ENCODE data around the gene SBK3.
"Not testable (repeated sequence)": the region's sequence is repeated elsewhere in the genome, so short reads cannot be mapped to it uniquely, and the experiment has no call there.

Gene SBK3

DNA sequence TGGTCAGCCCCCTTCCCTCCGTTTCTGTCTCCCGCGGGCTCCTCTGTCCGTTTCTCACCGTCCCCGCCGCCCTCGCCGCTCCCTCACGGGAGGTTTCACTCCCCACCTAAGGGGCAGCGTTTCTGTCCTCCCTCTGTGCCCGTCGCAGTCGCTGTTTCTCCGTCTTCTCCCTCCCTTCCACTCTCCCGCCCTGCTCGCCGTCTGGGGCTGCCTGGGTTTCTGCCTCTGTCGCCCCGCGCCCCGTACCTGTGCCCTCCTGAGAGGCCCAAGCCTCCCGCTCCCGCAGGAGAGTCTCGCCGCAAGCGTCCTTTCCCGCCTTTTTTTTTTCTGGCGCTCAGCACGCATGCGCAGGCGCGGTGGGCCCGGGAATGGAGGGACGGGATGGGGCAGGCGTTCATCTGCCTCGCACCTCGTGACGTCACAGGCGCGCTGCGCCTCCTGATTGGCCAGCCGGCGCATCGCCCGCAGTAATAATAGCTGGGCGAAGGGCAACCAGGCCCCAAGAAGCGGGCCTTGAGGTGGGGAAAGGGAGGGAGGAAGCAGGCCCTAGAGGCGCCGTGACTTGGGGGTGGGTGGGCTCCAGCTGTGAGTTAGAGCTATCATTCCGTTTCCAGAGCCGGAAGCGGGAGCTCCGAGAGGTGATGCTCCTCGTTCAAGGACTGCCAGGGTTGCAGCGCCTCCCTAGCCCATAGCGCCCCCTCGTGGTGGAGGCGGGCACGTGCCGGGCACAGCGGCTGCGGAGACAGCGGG is 41.7 kb downstream of the SBK3 start:
- in situ Hi-C loops (cut with MboI; ENCODE audit: low sequenced_read_pairs), result no loop called here
- H3K4me3 ChIP-seq, result peak overlapping the region; percentile 24
- no peaks in the 10 kb centered on the region for H3K4me1 ChIP-seq
- H3K27me3 ChIP-seq (ENCODE audit: low read depth), result no peaks in the 10 kb centered on the region
- no peaks in the 10 kb centered on the region for H3K9me3 ChIP-seq
- H3K36me3 ChIP-seq (replicated peaks), result no peaks in the 10 kb centered on the region
- DNase-seq (ENCODE audit: low spot score in 2 of 2), result peak; percentile 68 to 93

DNA sequence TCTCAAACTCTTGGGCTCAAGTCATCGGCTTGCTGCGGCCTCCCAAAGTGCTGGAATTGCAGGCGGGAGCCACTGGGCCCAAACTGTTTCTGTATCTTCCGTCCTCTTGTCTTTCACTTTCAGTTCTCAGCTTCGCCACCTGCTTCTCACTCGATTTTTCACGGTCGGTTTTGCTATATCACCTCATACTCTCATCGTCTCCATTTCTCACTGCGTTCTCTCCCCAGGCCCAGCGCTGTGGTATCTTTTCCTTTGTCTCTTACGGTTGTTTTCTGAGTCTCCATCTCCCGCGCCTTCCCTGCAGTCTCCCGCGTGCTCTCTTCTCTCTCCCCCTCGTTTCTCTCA is 42.2 kb downstream of the SBK3 start:
- no peak for DNase-seq (ENCODE audit: low spot score in 2 of 2)
- no peaks in the 10 kb centered on the region for H3K4me1 ChIP-seq
- no peak overlapping the region for H3K4me3 ChIP-seq
- no peaks in the 10 kb centered on the region for H3K9me3 ChIP-seq
- H3K27me3 ChIP-seq (ENCODE audit: low read depth), result no peaks in the 10 kb centered on the region
- H3K36me3 ChIP-seq (replicated peaks), result no peaks in the 10 kb centered on the region
- in situ Hi-C loops (cut with MboI; ENCODE audit: low sequenced_read_pairs), result no loop called here

DNA sequence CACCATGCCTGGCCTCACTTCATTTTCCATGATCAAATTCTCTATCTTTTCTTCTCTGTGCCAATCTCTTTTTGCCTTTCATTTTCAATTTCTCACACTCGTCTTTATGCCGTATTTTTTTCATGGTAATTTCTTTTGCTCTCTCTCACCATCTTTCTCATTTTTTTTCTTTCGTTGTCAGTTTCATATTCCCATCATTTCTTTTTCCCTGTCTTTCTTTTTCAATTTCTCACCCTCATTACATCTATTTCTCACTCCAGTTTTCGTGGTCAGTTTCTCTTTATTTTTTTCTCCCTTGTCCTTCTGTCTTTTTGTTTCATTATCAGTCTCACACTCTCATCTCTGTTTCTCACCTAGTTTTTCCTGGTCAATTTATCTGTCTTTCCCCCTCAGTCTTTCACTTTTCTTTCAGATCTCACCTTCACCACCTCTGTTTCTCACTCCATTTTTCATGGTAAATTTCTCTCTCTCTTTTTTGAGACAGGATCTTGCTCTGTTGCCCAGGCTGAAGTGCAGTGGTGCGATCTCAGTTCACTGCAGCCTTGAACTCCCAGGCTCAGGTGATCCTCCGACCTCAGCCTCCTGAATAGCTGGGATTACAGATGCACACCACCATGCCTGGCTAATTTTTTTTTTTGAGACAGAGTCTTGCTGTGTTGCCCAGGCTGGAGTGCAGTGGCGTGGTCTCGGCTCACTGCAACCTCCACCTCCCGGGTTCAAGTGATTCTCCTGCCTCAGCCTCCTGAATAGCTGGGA is 43.0 kb downstream of the SBK3 start:
- Histone ChIP-seq H3K4me3 (no peak overlapping the region), H3K9me3 (no peaks in the 10 kb centered on the region), H3K27me3 (ENCODE audit: low read depth) (no peaks in the 10 kb centered on the region), H3K4me1 (no peaks in the 10 kb centered on the region), H3K36me3 (replicated peaks) (no peaks in the 10 kb centered on the region)
- in situ Hi-C loops (cut with MboI; ENCODE audit: low sequenced_read_pairs), result no loop called here
- DNase-seq (ENCODE audit: low spot score in 2 of 2), result no peak

DNA sequence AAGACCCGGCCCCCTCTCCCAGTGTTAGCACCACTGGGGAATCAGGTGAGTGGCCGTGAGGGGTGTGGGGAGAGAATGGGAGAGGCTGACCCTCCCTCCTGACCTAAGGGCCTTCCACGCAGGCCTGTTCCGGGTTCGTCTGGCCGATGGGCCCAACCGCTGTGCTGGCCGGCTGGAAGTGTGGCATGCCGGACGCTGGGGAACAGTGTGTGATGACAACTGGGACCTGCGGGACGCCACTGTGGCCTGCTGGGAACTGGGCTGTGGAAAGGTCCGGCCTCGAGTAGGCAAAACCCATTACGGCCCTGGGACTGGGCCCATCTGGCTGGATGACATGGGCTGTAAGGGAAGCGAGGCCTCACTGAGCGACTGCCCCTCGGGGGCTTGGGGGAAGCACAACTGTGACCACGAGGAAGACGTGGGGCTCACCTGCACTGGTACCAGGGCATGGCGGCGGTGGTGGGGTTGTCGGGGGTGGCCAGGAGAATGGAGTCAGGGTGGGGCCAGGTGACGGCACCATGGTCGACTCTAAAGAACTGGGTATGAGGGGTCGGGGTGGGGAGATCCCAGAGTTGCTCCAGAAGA is 44.9 kb downstream of the SBK3 start:
- no peaks in the 10 kb centered on the region for H3K4me1 ChIP-seq
- no peak for DNase-seq (ENCODE audit: low spot score in 2 of 2)

DNA sequence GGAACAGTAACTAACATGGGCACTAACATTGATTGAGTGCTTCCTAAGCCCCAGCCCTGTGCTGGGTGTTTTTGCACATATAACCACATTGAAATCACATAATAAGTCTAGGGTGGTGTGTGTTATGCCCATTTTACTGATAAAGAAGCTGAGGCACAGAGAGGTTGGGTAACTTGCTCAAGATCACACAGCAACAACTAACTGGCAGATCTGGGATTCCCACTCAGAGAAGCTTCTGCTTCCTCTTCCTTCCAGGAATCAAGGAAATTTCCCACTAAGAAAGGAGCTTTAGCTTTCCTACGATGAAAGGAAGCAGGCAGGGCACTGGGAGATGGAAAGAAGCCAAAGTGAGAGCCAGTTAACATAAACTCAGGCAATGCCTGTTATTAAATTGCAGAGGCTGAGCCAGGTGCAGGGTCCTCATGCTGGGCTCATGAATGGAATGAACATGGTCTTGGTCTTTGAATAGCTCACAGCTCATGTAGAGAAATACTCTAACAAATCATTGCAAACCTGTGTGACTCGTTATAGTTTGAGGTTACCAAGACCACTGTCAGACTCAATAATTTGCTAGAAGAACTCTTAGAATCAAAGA is 47.0 kb downstream of the SBK3 start:
- Histone ChIP-seq H3K27me3 (ENCODE audit: low read depth) (no peaks in the 10 kb centered on the region), H3K4me1 (no peaks in the 10 kb centered on the region), H3K36me3 (replicated peaks) (no peaks in the 10 kb centered on the region), H3K4me3 (no peak overlapping the region), H3K9me3 (no peaks in the 10 kb centered on the region)
- DNase-seq (ENCODE audit: low spot score in 2 of 2), result no peak
- in situ Hi-C loops (cut with MboI; ENCODE audit: low sequenced_read_pairs), result no loop called here

More for the DNA sequence above, 44.9 kb downstream of the SBK3 start:
- H3K4me3 ChIP-seq, result no peak overlapping the region
- in situ Hi-C loops (cut with MboI; ENCODE audit: low sequenced_read_pairs), result no loop called here
- H3K27me3 ChIP-seq (ENCODE audit: low read depth), result no peaks in the 10 kb centered on the region
- no peaks in the 10 kb centered on the region for H3K36me3 ChIP-seq (replicated peaks)
- no peaks in the 10 kb centered on the region for H3K9me3 ChIP-seq

DNA sequence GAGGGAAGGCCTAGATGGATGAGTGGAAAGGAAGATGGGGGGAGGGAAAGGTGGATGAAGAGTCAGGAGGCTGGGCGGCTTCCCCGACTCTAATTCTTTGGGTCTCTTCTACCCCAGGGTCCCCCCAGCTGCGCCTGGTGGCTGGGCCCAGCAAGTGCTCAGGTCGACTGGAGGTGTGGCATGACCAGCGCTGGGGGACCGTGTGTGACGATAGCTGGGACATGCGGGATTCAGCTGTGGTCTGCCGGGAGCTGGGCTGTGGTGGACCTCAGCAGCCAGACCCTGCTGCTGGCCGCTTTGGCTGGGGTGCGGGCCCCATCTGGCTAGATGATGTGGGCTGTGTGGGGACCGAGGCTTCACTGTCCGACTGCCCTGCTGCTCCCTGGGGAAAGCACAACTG is 47.6 kb downstream of the SBK3 start:
- no peaks in the 10 kb centered on the region for H3K36me3 ChIP-seq (replicated peaks)
- no peaks in the 10 kb centered on the region for H3K9me3 ChIP-seq
- no peaks in the 10 kb centered on the region for H3K4me1 ChIP-seq
- H3K27me3 ChIP-seq (ENCODE audit: low read depth), result no peaks in the 10 kb centered on the region
- DNase-seq (ENCODE audit: low spot score in 2 of 2), result no peak
- in situ Hi-C loops (cut with MboI; ENCODE audit: low sequenced_read_pairs), result no loop called here
- no peak overlapping the region for H3K4me3 ChIP-seq

DNA sequence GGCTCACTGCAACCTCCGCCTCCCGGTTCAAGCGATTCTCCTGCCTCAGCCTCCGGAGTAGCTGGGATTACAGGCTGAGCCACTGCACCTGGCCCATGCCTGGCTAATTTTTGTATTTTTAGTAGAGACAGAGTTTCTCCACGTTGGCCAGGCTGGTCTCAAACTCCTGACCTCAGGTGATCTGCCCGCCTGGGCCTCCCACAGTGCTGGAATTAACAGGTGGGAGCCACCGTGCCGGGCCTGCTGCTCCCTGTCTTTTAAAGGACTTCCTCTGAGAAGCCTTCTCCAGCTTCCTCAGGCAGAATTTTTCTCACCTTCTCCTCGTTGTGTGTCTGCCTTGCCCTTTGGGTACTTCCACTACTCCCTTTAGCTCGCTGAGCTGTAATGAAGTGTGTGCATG is 48.5 kb downstream of the SBK3 start:
- H3K9me3 ChIP-seq; in situ Hi-C loops (cut with MboI; ENCODE audit: low sequenced_read_pairs); H3K4me1 ChIP-seq; H3K4me3 ChIP-seq; DNase-seq (ENCODE audit: low spot score in 2 of 2); H3K36me3 ChIP-seq (replicated peaks); H3K27me3 ChIP-seq (ENCODE audit: low read depth): not testable (repeated sequence)

DNA sequence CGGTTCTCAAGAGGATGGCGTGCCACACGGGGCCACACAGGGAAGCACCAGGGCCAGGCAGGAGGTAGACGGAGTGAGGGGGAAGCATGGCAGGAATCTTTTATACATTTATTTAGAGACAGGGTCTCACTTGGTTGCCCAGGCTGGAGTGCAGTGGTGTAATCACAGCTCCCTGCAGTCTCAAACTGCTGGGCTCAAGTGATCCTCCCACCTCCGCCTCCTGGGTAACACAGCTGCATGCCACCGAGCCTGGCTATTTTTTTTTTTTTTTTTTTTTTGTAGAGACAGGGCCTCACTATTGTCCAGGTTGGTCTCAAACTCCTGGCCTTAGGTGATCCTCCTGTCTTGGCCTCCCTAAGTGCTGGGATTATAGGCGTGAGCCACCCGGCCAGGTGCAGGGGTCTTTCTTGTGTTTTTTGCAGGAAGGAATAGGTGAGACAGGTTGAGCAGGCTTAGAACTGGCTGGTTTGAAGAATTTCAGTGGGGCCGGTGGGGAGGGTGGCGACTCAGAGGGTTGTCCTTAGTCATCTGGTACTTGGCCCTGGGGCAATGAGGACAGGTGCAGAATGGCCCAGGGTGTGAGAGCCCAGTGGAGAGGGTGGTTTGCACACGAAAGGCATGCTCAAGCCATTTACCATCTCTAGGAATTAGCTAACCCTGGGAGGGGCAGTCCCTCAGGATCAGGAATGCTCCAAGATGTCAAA is 49.5 kb downstream of the SBK3 start:
- Histone ChIP-seq H3K4me3 (no peak overlapping the region), H3K4me1 (no peaks in the 10 kb centered on the region), H3K9me3 (no peaks in the 10 kb centered on the region), H3K36me3 (replicated peaks) (no peaks in the 10 kb centered on the region), H3K27me3 (ENCODE audit: low read depth) (0 out of 2 replicates have a peak, but pooled peaks cover 5% of the 10 kb centered on the region)
- DNase-seq (ENCODE audit: low spot score in 2 of 2), result peak in 1 of 2 experiments; percentile 63
- in situ Hi-C loops (cut with MboI; ENCODE audit: low sequenced_read_pairs), result no loop called here

DNA sequence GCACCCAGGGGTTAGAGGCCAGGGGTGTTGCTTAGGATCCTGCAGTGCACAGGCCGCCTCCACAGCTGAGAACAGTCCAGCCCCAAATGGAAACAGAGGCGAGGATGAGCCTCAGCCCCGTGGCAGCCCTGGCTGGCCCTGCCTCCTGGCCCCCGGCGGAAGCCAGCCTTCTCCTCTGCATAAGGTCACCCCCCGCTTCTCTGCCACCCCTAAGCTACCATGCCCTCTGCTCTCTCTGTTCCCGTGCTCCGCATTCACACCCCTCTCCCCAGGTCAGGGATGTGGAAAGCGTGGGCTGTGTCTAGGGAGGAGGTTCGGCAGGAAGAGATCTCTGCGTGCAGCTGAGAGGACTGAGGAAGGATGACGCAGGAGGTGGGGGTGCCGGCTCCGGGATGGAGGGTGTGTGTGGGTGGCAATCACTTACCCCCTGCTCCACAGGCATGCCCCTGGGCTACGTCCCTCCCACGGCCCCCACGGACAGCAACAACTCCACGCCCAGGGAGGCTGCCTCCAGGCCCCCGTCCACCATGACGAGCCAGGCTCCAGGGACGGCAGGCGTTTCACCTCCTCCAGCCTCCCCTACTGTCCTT is 51.1 kb downstream of the SBK3 start:
- H3K4me3 ChIP-seq, result no peak overlapping the region
- DNase-seq (ENCODE audit: low spot score in 2 of 2), result no peak

DNA sequence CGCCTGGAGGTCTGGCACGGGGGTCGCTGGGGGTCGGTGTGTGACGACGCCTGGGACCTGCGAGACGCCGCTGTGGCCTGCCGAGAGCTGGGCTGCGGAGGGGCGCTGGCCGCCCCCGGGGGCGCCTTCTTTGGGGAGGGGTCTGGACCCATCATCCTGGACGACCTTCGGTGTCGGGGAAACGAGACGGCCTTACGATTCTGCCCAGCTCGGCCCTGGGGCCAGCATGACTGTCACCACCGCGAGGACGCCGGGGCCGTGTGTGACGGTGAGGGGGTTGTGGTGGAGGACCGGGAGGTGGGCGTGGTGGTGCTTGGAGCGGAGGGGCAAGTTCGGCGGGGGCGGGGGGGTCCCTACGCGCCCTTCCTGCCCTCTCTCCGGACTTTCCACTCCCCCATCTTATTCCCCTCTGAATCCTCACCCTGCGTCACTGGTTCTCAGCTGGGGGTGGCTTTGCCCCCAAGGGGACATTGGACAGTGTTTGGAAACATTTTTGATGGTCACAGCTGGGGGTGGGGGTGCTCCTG is 51.6 kb downstream of the SBK3 start:
- Histone ChIP-seq H3K27me3 (ENCODE audit: low read depth) (0 out of 2 replicates have a peak, but pooled peaks cover 5% of the 10 kb centered on the region), H3K4me3 (no peak overlapping the region), H3K4me1 (no peaks in the 10 kb centered on the region), H3K36me3 (replicated peaks) (no peaks in the 10 kb centered on the region), H3K9me3 (no peaks in the 10 kb centered on the region)
- no peak for DNase-seq (ENCODE audit: low spot score in 2 of 2)
- in situ Hi-C loops (cut with MboI; ENCODE audit: low sequenced_read_pairs), result no loop called here

More for the DNA sequence above, 51.1 kb downstream of the SBK3 start:
- Histone ChIP-seq H3K9me3 (no peaks in the 10 kb centered on the region), H3K36me3 (replicated peaks) (no peaks in the 10 kb centered on the region), H3K4me1 (no peaks in the 10 kb centered on the region), H3K27me3 (ENCODE audit: low read depth) (0 out of 2 replicates have a peak, but pooled peaks cover 5% of the 10 kb centered on the region)
- in situ Hi-C loops (cut with MboI; ENCODE audit: low sequenced_read_pairs), result no loop called here

DNA sequence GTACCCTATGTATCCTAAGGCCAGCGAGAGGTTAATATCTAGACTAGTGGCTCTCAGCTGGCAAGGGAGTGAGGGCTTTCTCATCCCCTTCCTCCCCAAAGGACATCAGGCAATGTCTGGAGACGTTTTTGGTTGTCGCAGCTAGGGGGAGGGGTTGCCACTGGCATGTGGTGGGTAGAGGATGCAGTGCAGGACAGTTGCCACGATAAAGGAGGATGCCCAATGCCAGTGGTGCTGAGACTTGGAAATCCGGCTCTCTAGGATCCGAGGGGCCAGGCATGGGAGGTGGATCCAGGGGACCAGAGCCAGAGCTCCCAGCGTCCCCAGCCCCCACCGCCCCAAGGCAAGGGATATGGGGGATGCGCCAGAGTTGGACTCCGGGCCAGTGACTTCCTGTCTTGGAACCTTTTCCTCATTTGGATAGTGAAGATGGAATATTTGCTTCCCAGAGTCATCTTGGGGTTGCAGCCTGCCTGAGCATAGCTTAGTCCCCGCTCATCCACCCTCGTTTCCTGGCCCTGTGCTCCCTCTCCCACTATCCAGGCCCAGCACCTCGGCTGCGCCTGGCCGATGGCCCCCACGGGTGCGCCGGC is 52.2 kb downstream of the SBK3 start:
- no peaks in the 10 kb centered on the region for H3K36me3 ChIP-seq (replicated peaks)
- H3K27me3 ChIP-seq (ENCODE audit: low read depth), result 0 out of 2 replicates have a peak, but pooled peaks cover 5% of the 10 kb centered on the region
- no peak overlapping the region for H3K4me3 ChIP-seq
- no peaks in the 10 kb centered on the region for H3K9me3 ChIP-seq
- in situ Hi-C loops (cut with MboI; ENCODE audit: low sequenced_read_pairs), result no loop called here
- DNase-seq (ENCODE audit: low spot score in 2 of 2), result no peak
- H3K4me1 ChIP-seq, result no peaks in the 10 kb centered on the region

DNA sequence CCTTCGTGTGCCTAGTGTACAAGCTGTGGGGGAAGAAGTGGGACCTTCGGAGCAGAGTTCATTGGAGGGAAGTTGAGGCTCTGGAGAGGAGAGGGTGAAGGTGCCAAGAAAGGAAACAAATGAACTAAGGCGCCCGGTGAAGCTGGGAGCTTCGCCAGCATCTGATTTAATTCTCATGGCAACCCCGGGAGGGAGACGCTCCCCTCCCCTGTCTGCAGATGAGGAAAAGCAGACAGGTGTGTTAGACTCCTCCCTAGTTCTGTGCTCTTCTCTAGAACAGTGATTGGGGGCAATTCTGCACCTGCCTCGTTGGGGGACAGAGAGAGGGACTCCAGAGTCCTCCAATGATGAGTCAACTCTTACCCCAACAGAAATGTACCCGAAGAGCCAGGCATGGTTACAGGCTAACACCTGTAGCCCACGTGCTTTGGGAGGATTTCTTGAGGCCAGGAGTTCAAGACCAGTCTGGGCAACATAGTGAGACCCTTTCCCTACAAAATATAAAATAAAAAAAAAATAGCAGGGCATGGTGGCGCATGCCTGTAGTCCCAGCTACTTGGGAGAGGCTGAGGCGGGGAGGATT is 52.9 kb downstream of the SBK3 start:
- DNase-seq (ENCODE audit: low spot score in 2 of 2), result no peak
- in situ Hi-C loops (cut with MboI; ENCODE audit: low sequenced_read_pairs), result no loop called here
- no peak overlapping the region for H3K4me3 ChIP-seq
- no peaks in the 10 kb centered on the region for H3K9me3 ChIP-seq
- 0 out of 2 replicates have a peak, but pooled peaks cover 5% of the 10 kb centered on the region for H3K27me3 ChIP-seq (ENCODE audit: low read depth)
- H3K4me1 ChIP-seq, result no peaks in the 10 kb centered on the region; the same call in 1 of the 2 replicates
- H3K36me3 ChIP-seq (replicated peaks), result no peaks in the 10 kb centered on the region; the same call in 1 of the 2 replicates
